ENCODE data around the gene TOGARAM2. TPM values are rescaled to one million over a fixed set of nuclear protein-coding genes. Genes with fewer than 3 reads are reported as not detected.

Gene TOGARAM2
- total RNA-seq, 1 experiment from 2014 or later, result 0.61 TPM

DNA sequence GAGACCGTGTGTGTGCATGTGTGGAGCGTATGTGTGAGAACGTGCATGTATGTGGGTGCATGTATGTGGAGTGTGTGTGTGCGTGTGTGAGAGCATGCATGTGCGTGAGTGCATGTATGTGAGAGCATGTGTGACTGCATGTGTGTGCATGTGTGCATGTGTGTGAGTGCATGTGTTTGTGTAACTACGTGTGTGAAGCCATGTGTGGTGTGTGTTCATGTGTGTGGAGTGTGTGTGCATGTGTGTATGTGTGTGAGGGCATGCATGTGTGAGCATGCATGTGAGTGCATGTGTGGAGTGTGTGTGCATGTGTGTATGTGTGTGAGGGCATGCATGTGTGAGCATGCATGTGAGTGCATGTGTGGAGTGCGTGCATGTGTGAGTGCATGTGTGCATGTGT, 24.2 kb downstream of the TOGARAM2 start:
- Mint-ChIP-seq H3K36me3 (ENCODE audit: insufficient read depth, unreplicated experiment) (no peaks in the 10 kb centered on the region), H3K4me1 (ENCODE audit: low read depth, unreplicated experiment) (no peaks in the 10 kb centered on the region), H3K9me3 (ENCODE audit: unreplicated experiment) (no peaks in the 10 kb centered on the region), H3K4me3 (ENCODE audit: unreplicated experiment) (no peak overlapping the region), H3K27ac (ENCODE audit: unreplicated experiment) (no peak overlapping the region), H3K27me3 (ENCODE audit: insufficient read depth, unreplicated experiment) (no peaks in the 10 kb centered on the region)
- H3K9me3 ChIP-seq, result no peaks in the 10 kb centered on the region
- H3K36me3 ChIP-seq (ENCODE audit: control insufficient read depth, insufficient read depth, low read length), result no peaks in the 10 kb centered on the region
- BruUV-seq (replicated peaks), result no TSS peak
- intact Hi-C loops (cut with micrococcal nuclease; ENCODE audit: unreplicated experiment), result no loop called here
- H3K4me3 ChIP-seq (ENCODE audit: low read depth, low read length), result no peak overlapping the region
- ChIA-PET CTCF (no interaction called here), POLR2A (no interaction called here)
- DNase-seq, result no peak
- no peaks in the 10 kb centered on the region for H3K27me3 ChIP-seq (replicated peaks; ENCODE audit: control insufficient read depth, insufficient read depth, low read length)
- peaks cover 8% of the 10 kb centered on the region; the same call in 1 of the 2 replicates for H3K4me1 ChIP-seq
- TF ChIP-seq, protein P1, sequence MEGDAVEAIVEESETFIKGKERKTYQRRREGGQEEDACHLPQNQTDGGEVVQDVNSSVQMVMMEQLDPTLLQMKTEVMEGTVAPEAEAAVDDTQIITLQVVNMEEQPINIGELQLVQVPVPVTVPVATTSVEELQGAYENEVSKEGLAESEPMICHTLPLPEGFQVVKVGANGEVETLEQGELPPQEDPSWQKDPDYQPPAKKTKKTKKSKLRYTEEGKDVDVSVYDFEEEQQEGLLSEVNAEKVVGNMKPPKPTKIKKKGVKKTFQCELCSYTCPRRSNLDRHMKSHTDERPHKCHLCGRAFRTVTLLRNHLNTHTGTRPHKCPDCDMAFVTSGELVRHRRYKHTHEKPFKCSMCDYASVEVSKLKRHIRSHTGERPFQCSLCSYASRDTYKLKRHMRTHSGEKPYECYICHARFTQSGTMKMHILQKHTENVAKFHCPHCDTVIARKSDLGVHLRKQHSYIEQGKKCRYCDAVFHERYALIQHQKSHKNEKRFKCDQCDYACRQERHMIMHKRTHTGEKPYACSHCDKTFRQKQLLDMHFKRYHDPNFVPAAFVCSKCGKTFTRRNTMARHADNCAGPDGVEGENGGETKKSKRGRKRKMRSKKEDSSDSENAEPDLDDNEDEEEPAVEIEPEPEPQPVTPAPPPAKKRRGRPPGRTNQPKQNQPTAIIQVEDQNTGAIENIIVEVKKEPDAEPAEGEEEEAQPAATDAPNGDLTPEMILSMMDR (IDR thresholded peaks at IDR 0.05; ENCODE audit: insufficient read depth in 1 of 2, low read depth in 1 of 2, low read length in 1 of 2, severe bottlenecking in 1 of 2, unreplicated experiment in 1 of 2), result no peak

GRCh38 chr2:29006092-29006979, 25.2 kb downstream of the TOGARAM2 start:
- POLR2A ChIA-PET, result no interaction called here

GRCh38 chr2:29006980-29007301, 25.8 kb downstream of the TOGARAM2 start:
- no peak for DNase-seq
- Mint-ChIP-seq H3K27ac (ENCODE audit: unreplicated experiment) (no peak overlapping the region), H3K27me3 (ENCODE audit: insufficient read depth, unreplicated experiment) (no peaks in the 10 kb centered on the region), H3K36me3 (ENCODE audit: insufficient read depth, unreplicated experiment) (no peaks in the 10 kb centered on the region), H3K4me1 (ENCODE audit: low read depth, unreplicated experiment) (no peaks in the 10 kb centered on the region), H3K4me3 (ENCODE audit: unreplicated experiment) (no peak overlapping the region), H3K9me3 (ENCODE audit: unreplicated experiment) (no peaks in the 10 kb centered on the region)
- POLR2A ChIA-PET, result no interaction called here
- Histone ChIP-seq H3K4me1 (peaks cover 8% of the 10 kb centered on the region; the same call in 1 of the 2 replicates), H3K36me3 (ENCODE audit: control insufficient read depth, insufficient read depth, low read length) (no peaks in the 10 kb centered on the region), H3K27me3 (replicated peaks; ENCODE audit: control insufficient read depth, insufficient read depth, low read length) (no peaks in the 10 kb centered on the region), H3K4me3 (ENCODE audit: low read depth, low read length) (no peak overlapping the region), H3K9me3 (no peaks in the 10 kb centered on the region)
- BruUV-seq (replicated peaks), result no TSS peak
- intact Hi-C loops (cut with micrococcal nuclease; ENCODE audit: unreplicated experiment), result no loop called here
- CTCF ChIA-PET, result no interaction called here
- TF ChIP-seq, protein P1 (IDR thresholded peaks at IDR 0.05; ENCODE audit: insufficient read depth in 1 of 2, low read depth in 1 of 2, low read length in 1 of 2, severe bottlenecking in 1 of 2, unreplicated experiment in 1 of 2), result no peak

More at GRCh38 chr2:29006092-29006979, 25.2 kb downstream of the TOGARAM2 start:
- TF ChIP-seq, protein P1 (IDR thresholded peaks at IDR 0.05; ENCODE audit: insufficient read depth in 1 of 2, low read depth in 1 of 2, low read length in 1 of 2, severe bottlenecking in 1 of 2, unreplicated experiment in 1 of 2), result no peak
- Mint-ChIP-seq H3K4me3 (ENCODE audit: unreplicated experiment) (no peak overlapping the region), H3K36me3 (ENCODE audit: insufficient read depth, unreplicated experiment) (no peaks in the 10 kb centered on the region), H3K9me3 (ENCODE audit: unreplicated experiment) (no peaks in the 10 kb centered on the region), H3K27me3 (ENCODE audit: insufficient read depth, unreplicated experiment) (no peaks in the 10 kb centered on the region), H3K27ac (ENCODE audit: unreplicated experiment) (no peak overlapping the region), H3K4me1 (ENCODE audit: low read depth, unreplicated experiment) (no peaks in the 10 kb centered on the region)
- BruUV-seq (replicated peaks), result no TSS peak
- Histone ChIP-seq H3K27me3 (replicated peaks; ENCODE audit: control insufficient read depth, insufficient read depth, low read length) (no peaks in the 10 kb centered on the region), H3K36me3 (ENCODE audit: control insufficient read depth, insufficient read depth, low read length) (no peaks in the 10 kb centered on the region), H3K4me3 (ENCODE audit: low read depth, low read length) (no peak overlapping the region), H3K4me1 (peaks cover 8% of the 10 kb centered on the region; the same call in 1 of the 2 replicates), H3K9me3 (no peaks in the 10 kb centered on the region)
- CTCF ChIA-PET, result no interaction called here
- intact Hi-C loops (cut with micrococcal nuclease; ENCODE audit: unreplicated experiment), result no loop called here
- DNase-seq, result peak; percentile 25 to 55
